Measurements from ENCODE around the gene IMPDH2.

GRCh38 chr3:49057268-49057667 is 28.1 kb upstream of the IMPDH2 start:
- TF ChIP-seq RXRA (IDR thresholded peaks at IDR 0.05; ENCODE audit: insufficient read depth, low read depth, low read length), result no peak
- TF ChIP-seq, protein P1, sequence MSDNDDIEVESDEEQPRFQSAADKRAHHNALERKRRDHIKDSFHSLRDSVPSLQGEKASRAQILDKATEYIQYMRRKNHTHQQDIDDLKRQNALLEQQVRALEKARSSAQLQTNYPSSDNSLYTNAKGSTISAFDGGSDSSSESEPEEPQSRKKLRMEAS (IDR thresholded peaks at IDR 0.05), result no peak
- TF ChIP-seq, protein P2, sequence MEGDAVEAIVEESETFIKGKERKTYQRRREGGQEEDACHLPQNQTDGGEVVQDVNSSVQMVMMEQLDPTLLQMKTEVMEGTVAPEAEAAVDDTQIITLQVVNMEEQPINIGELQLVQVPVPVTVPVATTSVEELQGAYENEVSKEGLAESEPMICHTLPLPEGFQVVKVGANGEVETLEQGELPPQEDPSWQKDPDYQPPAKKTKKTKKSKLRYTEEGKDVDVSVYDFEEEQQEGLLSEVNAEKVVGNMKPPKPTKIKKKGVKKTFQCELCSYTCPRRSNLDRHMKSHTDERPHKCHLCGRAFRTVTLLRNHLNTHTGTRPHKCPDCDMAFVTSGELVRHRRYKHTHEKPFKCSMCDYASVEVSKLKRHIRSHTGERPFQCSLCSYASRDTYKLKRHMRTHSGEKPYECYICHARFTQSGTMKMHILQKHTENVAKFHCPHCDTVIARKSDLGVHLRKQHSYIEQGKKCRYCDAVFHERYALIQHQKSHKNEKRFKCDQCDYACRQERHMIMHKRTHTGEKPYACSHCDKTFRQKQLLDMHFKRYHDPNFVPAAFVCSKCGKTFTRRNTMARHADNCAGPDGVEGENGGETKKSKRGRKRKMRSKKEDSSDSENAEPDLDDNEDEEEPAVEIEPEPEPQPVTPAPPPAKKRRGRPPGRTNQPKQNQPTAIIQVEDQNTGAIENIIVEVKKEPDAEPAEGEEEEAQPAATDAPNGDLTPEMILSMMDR (IDR thresholded peaks at IDR 0.05; ENCODE audit: control extremely low read depth in 1 of 3, insufficient read depth in 1 of 3, low read depth in 1 of 3, low read length in 3 of 3), result no peak
- no peak for TF ChIP-seq USF2 (IDR thresholded peaks at IDR 0.05; ENCODE audit: low read length)
- TF ChIP-seq GABPA (IDR thresholded peaks at IDR 0.05; ENCODE audit: borderline replicate concordance, insufficient read depth, low read length), result no peak
- TF ChIP-seq SIN3A (conservative IDR thresholded peaks at IDR 0.05 in 1 of 2, IDR thresholded peaks at IDR 0.05 in 1 of 2; ENCODE audit: low read depth in 1 of 2, low read length in 2 of 2), result no peak
- TF ChIP-seq POLR2AphosphoS5 (IDR thresholded peaks at IDR 0.05; ENCODE audit: low read depth, low read length), result no peak
- no peak for TF ChIP-seq RFX5 (IDR thresholded peaks at IDR 0.05; ENCODE audit: borderline replicate concordance, low read depth, low read length)

All from H1 (cell line).